Stromal cell of bone marrow (primary cell): ENCODE results near the gene TEX19.
"Not testable (repeated sequence)": the region's sequence is repeated elsewhere in the genome, so short reads cannot be mapped to it uniquely, and the experiment has no call there.

Source experiments
- DNase-seq: peaks from one replicate; pipeline ENCODE4 v3.0.0-alpha.2; 2012; ENCODE audit warnings: low read depth

Gene TEX19

DNA sequence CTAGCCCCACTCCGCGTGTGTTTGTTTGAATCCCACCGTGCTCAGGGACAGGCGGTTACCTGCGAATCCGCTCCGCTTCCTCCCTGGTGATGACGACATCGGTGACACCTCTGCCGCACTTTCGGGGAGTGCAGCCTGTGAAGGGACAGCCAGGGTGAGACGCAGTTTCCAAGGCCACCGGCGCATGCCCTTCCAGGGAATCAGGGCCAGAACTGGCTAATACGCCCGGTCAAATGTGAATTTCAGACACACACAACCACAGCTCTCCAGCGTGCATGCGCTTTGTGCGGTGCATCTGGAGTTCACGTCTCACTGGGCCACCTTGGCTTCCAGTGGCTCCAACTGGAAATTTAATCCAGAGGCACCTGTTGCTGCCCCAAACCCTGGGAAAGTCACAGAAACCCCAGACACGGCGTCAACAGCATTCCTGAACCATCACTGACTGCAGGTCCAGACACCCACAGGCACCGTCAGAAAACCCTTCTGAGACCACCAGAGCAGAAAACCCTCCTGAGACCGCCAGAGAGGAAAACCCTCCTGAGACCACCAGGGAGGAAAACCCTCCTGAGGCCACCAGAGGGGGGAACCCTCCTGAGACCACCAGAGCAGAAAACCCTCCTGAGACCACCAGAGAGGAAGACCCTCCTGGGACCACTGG lies 52.5 kb downstream of the TEX19 start:
- no peak for DNase-seq

GRCh38 chr17:82412081-82412480 lies 53.0 kb downstream of the TEX19 start:
- DNase-seq: not testable (repeated sequence)

DNA sequence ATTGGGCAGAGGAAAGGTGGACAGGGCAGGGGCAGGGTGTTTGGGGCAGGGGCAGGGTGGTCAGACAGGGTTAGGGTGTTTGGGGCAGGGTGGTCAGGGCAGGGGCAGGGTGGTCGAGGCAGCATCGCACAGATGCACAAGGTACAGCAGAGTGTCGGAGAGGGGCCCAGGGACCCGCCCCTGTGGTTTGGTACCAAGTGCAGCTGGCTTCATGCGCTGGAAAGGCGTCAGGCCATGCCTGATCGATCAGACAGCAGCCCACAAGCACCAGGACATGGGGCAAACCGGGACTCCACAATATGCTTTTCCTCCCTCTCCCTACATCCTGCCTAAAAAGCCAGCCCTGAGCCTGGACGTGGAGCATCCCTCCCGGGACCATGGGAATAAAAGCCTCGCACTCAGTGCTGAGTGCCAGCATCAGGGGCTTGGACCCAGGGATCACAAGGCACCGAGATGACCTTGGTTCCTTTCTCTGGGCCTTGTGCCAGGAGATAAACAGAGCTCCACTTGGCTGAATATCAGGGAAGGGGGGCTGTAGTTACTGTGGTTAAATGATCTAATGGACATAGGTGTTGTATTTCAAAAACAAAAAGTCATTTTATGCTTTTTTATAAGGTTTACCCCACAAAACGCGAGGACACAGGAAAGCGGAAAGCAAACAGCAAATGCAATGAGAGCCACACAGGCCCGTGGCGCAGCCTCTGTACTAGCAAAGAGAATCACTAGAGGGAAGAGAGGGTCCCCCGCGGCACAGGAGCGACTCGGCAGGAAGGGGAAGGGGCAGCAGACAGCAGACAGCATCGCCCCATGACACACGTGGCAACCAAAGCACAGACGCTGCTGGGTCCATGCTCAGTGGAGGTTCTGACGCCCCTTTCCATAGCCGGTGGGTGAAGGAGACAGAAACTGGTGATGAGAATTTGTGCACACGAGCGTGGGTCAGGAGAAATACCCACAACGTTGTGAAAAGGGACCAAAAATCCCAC lies 53.8 kb downstream of the TEX19 start:
- no peak for DNase-seq
